ENCODE data around the gene CEACAM19. TPM values are rescaled to one million over a fixed set of nuclear protein-coding genes. Genes with fewer than 3 reads are reported as not detected.
A peak's percentile ranks its signal among the peaks of the same experiment; 100 is the strongest.

The CEACAM19 gene
- polyA plus RNA-seq, 1 donor: 59.5 TPM

DNA sequence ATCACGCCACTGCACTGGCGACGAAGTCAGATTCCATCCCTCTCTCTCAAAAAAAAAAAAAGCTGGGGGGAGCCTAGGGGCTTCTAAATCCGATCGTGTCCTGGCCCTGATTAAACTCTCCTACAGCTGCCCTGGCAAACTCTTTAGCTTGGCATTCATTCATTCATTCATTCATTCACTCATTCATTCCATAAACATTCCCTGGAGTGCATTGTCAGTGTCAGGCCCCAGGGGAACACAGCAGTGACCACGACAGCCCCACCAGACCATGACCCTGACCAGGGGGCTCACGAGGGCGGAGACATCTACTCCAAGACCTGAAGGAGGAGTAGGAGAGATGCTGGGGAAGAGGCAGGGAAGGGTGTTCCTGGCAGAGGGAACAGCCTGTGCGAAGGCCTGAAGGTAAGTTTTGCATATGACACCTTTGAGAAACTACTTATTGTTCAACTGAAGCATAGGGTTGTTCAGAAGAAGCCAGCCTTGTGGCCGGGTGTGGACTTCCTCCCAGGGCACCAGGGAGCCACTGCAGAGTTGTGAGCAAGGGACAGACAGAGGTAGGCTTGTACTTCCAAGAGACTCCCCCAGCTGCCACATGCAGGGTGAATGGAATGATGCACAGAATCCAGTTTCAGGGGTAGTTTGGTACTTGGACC lies 52.1 kb downstream of the CEACAM19 start:
- H3K4me3 ChIP-seq (ENCODE audit: low read length): no peak overlapping the region
- no peak for DNase-seq
- no peaks in the 10 kb centered on the region for H3K27me3 ChIP-seq (ENCODE audit: control insufficient read depth, insufficient read depth, low read length)
- peaks cover 51% of the 10 kb centered on the region for H3K4me1 ChIP-seq (ENCODE audit: control insufficient read depth, insufficient read depth, low read length)
- no peaks in the 10 kb centered on the region for H3K36me3 ChIP-seq (ENCODE audit: control insufficient read depth, insufficient read depth, low read length)
- H3K9me3 ChIP-seq (ENCODE audit: control insufficient read depth, low read depth, low read length): no peaks in the 10 kb centered on the region
- WGBS (ENCODE audit: insufficient coverage, low lambda C conversion rate): no CpG with 5 or more reads among the region's 10 CpGs
- no peak overlapping the region for H3K27ac ChIP-seq (ENCODE audit: low read length)

- H3K27me3 ChIP-seq (ENCODE audit: control insufficient read depth, insufficient read depth, low read length): no peaks in the 10 kb centered on the region
- H3K9me3 ChIP-seq (ENCODE audit: control insufficient read depth, low read depth, low read length): no peaks in the 10 kb centered on the region
- no peak overlapping the region for H3K4me3 ChIP-seq (ENCODE audit: low read length)
- DNase-seq: peak; percentile 80 to 85
- H3K36me3 ChIP-seq (ENCODE audit: control insufficient read depth, insufficient read depth, low read length): no peaks in the 10 kb centered on the region
- WGBS (ENCODE audit: insufficient coverage, low lambda C conversion rate): no CpG with 5 or more reads among the region's 7 CpGs
- peaks cover 46% of the 10 kb centered on the region for H3K4me1 ChIP-seq (ENCODE audit: control insufficient read depth, insufficient read depth, low read length)
- peak overlapping the region; percentile 79 for H3K27ac ChIP-seq (ENCODE audit: low read length)
Measured at GRCh38 chr19:44723952-44724319, 52.7 kb downstream of the CEACAM19 start.

DNA sequence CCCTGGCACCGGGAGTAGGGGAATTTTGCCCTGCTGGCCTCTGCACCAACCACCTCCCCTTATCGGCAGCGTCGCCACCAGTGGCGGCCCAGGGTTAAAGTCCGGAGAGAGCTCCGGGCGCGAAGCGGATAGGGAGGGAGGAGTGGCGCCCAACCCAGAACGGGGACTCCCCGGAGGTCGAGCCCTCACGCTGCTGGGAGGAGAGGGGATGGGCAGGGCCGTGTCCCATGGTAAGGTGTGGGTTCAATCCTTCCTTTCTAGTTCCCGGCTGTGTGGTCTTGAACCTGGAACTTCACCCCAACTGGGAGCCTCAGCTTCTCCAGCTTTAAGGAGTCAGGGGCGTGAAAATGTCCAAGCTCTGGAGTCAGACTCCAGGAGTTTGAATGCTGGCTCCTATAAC lies 54.0 kb downstream of the CEACAM19 start:
- Histone ChIP-seq H3K36me3 (ENCODE audit: control insufficient read depth, insufficient read depth, low read length) (no peaks in the 10 kb centered on the region), H3K27me3 (ENCODE audit: control insufficient read depth, insufficient read depth, low read length) (no peaks in the 10 kb centered on the region), H3K27ac (ENCODE audit: low read length) (peak overlapping the region; percentile 79), H3K4me1 (ENCODE audit: control insufficient read depth, insufficient read depth, low read length) (peaks cover 43% of the 10 kb centered on the region), H3K9me3 (ENCODE audit: control insufficient read depth, low read depth, low read length) (no peaks in the 10 kb centered on the region), H3K4me3 (ENCODE audit: low read length) (no peak overlapping the region)
- WGBS (ENCODE audit: insufficient coverage, low lambda C conversion rate): no CpG with 5 or more reads among the region's 18 CpGs
- peak; percentile 88 to 97 for DNase-seq

- Histone ChIP-seq H3K4me1 (ENCODE audit: control insufficient read depth, insufficient read depth, low read length) (peaks cover 43% of the 10 kb centered on the region), H3K27ac (ENCODE audit: low read length) (peak overlapping the region; percentile 79)
- no CpG with 5 or more reads among the region's 5 CpGs for WGBS (ENCODE audit: insufficient coverage, low lambda C conversion rate)
Measured at GRCh38 chr19:44725684-44726083, 54.4 kb downstream of the CEACAM19 start.

DNA sequence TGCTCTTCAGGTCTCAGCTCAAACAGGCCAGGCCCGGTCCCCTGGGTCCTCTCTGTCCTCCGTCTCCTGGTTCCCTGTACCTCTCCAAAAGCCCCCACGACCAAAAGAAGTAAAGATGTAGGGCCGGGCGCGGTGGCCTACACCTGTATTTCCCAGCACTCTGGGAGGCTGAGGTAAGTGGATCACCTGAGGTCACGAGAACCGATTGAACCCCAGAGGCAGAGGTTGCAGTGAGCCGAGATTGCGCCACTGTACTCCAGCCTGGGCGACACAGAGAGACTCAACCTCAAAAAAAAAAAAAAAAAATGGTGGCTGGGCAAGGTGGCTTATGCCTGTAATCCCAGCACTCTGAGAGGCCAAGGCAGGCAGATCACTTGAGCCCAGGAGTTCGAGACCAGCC lies 55.2 kb downstream of the CEACAM19 start:
- Histone ChIP-seq H3K4me1 (ENCODE audit: control insufficient read depth, insufficient read depth, low read length) (peaks cover 43% of the 10 kb centered on the region), H3K27ac (ENCODE audit: low read length) (peak overlapping the region; percentile 79)
- WGBS (ENCODE audit: insufficient coverage, low lambda C conversion rate): no CpG with 5 or more reads among the region's 12 CpGs

More at GRCh38 chr19:44725684-44726083, 54.4 kb downstream of the CEACAM19 start:
- no peaks in the 10 kb centered on the region for H3K27me3 ChIP-seq (ENCODE audit: control insufficient read depth, insufficient read depth, low read length)
- no peak for DNase-seq
- no peaks in the 10 kb centered on the region for H3K36me3 ChIP-seq (ENCODE audit: control insufficient read depth, insufficient read depth, low read length)
- H3K9me3 ChIP-seq (ENCODE audit: control insufficient read depth, low read depth, low read length): no peaks in the 10 kb centered on the region
- H3K4me3 ChIP-seq (ENCODE audit: low read length): no peak overlapping the region

DNA sequence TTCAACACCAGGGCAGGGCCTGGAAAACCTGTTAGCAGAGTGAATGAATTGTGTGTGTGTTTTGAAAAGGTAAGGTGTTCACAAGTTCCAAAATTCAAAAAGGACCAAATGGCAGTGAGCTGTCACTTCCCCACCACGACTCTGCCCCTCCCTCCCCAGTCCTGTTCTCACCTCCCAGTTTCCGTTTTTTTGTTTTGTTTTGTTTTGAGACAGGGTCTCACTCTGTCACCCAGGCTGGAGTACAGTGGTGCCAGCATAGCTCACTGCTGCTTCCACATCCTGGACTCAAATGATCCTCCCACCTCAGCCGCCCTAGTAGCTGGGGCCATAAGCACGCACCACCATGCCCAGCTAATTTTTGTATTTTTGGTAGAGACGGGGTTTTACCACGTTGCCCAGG lies 56.9 kb downstream of the CEACAM19 start:
- no peaks in the 10 kb centered on the region for H3K9me3 ChIP-seq (ENCODE audit: control insufficient read depth, low read depth, low read length)
- no peak overlapping the region for H3K27ac ChIP-seq (ENCODE audit: low read length)
- no peak for DNase-seq
- WGBS (ENCODE audit: insufficient coverage, low lambda C conversion rate): no CpG with 5 or more reads among the region's 6 CpGs
- H3K27me3 ChIP-seq (ENCODE audit: control insufficient read depth, insufficient read depth, low read length): no peaks in the 10 kb centered on the region
- no peak overlapping the region for H3K4me3 ChIP-seq (ENCODE audit: low read length)
- H3K36me3 ChIP-seq (ENCODE audit: control insufficient read depth, insufficient read depth, low read length): no peaks in the 10 kb centered on the region
- peaks cover 32% of the 10 kb centered on the region for H3K4me1 ChIP-seq (ENCODE audit: control insufficient read depth, insufficient read depth, low read length)

More for the DNA sequence above, 55.2 kb downstream of the CEACAM19 start:
- Histone ChIP-seq H3K4me3 (ENCODE audit: low read length) (no peak overlapping the region), H3K9me3 (ENCODE audit: control insufficient read depth, low read depth, low read length) (no peaks in the 10 kb centered on the region), H3K36me3 (ENCODE audit: control insufficient read depth, insufficient read depth, low read length) (no peaks in the 10 kb centered on the region), H3K27me3 (ENCODE audit: control insufficient read depth, insufficient read depth, low read length) (no peaks in the 10 kb centered on the region)
- DNase-seq: peak; percentile 73 to 84

GRCh38 chr19:44729516-44730033 lies 58.3 kb downstream of the CEACAM19 start:
- Histone ChIP-seq H3K27me3 (ENCODE audit: control insufficient read depth, insufficient read depth, low read length) (no peaks in the 10 kb centered on the region), H3K36me3 (ENCODE audit: control insufficient read depth, insufficient read depth, low read length) (no peaks in the 10 kb centered on the region), H3K4me3 (ENCODE audit: low read length) (no peak overlapping the region), H3K4me1 (ENCODE audit: control insufficient read depth, insufficient read depth, low read length) (peaks cover 18% of the 10 kb centered on the region), H3K9me3 (ENCODE audit: control insufficient read depth, low read depth, low read length) (no peaks in the 10 kb centered on the region), H3K27ac (ENCODE audit: low read length) (no peak overlapping the region)
- 100% methylated on average over 2 of the region's 8 CpGs for WGBS (ENCODE audit: insufficient coverage, low lambda C conversion rate)
- DNase-seq: no peak

GRCh38 chr19:44731081-44731480 lies 59.8 kb downstream of the CEACAM19 start:
- H3K36me3 ChIP-seq (ENCODE audit: control insufficient read depth, insufficient read depth, low read length): no peaks in the 10 kb centered on the region
- no peaks in the 10 kb centered on the region for H3K27me3 ChIP-seq (ENCODE audit: control insufficient read depth, insufficient read depth, low read length)
- no peak overlapping the region for H3K4me3 ChIP-seq (ENCODE audit: low read length)
- no peaks in the 10 kb centered on the region for H3K9me3 ChIP-seq (ENCODE audit: control insufficient read depth, low read depth, low read length)
- WGBS (ENCODE audit: insufficient coverage, low lambda C conversion rate): no CpG with 5 or more reads among the region's 5 CpGs
- no peak for DNase-seq
- H3K4me1 ChIP-seq (ENCODE audit: control insufficient read depth, insufficient read depth, low read length): peaks cover 7% of the 10 kb centered on the region
- H3K27ac ChIP-seq (ENCODE audit: low read length): no peak overlapping the region

DNA sequence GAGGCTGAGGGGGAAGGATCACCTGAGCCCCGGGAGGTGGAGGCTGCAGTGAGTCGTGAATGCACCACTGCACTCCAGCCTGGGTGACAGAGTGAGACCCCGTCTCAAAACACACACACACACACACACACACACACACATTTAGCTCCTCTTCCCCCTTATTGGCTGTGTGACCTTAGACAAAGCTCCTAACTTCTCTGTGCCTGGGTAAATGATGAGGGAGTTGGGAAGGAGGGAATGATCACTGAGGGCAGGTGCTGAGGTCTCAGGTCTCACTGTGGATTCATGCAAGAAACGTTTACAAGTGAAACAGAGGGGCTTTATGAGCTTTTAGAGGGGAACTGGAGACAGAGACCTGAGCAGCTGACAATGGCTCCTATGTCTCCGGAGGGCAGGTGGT lies 60.3 kb downstream of the CEACAM19 start:
- no peaks in the 10 kb centered on the region for H3K9me3 ChIP-seq (ENCODE audit: control insufficient read depth, low read depth, low read length)
- H3K4me1 ChIP-seq (ENCODE audit: control insufficient read depth, insufficient read depth, low read length): peaks cover 4% of the 10 kb centered on the region
- H3K4me3 ChIP-seq (ENCODE audit: low read length): no peak overlapping the region
- no peaks in the 10 kb centered on the region for H3K27me3 ChIP-seq (ENCODE audit: control insufficient read depth, insufficient read depth, low read length)
- no CpG with 5 or more reads among the region's 5 CpGs for WGBS (ENCODE audit: insufficient coverage, low lambda C conversion rate)
- DNase-seq: no peak
- H3K27ac ChIP-seq (ENCODE audit: low read length): no peak overlapping the region
- H3K36me3 ChIP-seq (ENCODE audit: control insufficient read depth, insufficient read depth, low read length): no peaks in the 10 kb centered on the region

DNA sequence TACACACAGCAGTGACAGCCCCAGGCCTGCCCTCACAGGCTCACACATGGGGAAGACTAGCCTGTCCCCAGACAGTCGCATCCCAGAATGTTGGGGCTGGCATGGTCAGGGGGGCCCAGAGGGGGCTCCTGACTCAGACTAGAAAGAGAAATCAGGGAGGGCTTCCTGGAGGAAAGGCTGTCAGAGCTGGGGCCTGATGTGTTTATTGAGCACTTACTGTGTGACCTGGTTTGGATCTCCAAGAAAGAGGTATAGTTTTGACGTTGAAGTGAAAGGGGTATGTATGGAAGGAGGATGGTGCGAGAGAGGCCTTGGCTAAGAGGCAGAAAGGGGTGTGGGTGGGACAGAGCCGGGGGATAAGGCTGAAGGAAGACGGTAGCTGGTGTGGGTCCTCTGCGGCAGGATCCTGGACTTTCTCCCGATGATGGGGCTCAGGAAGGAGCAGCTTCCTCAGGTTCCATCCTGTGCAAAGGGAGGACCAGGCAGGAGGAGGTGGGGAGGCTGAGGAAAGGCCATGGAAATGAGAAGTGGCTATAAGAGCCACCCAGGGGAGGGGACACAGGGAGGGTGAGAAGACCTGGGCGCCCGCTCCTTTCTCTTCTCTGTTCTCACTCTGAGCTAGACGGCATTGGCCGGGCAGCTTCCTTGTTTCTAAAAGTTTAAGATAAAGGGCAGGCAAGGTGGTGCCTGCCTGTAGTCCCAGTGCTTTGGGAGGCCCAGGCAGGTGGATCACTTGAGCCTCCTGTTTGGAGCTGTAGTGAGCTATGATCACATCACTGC lies 61.1 kb downstream of the CEACAM19 start:
- WGBS (ENCODE audit: insufficient coverage, low lambda C conversion rate): 70% methylated on average over 2 of the region's 11 CpGs
- H3K4me1 ChIP-seq (ENCODE audit: control insufficient read depth, insufficient read depth, low read length): no peaks in the 10 kb centered on the region
- no peak overlapping the region for H3K4me3 ChIP-seq (ENCODE audit: low read length)
- no peaks in the 10 kb centered on the region for H3K27me3 ChIP-seq (ENCODE audit: control insufficient read depth, insufficient read depth, low read length)
- no peaks in the 10 kb centered on the region for H3K36me3 ChIP-seq (ENCODE audit: control insufficient read depth, insufficient read depth, low read length)
- no peak overlapping the region for H3K27ac ChIP-seq (ENCODE audit: low read length)
- DNase-seq: peak in 1 of 2 donors; percentile 0
- H3K9me3 ChIP-seq (ENCODE audit: control insufficient read depth, low read depth, low read length): no peaks in the 10 kb centered on the region
